Measurements from ENCODE around the gene ATP9A.
"Not testable (repeated sequence)": the region's sequence is repeated elsewhere in the genome, so short reads cannot be mapped to it uniquely, and the experiment has no call there.

The ATP9A gene

GRCh38 chr20:51752343-51752951 lies 15.7 kb downstream of the ATP9A start:
- no peak for DNase-seq

GRCh38 chr20:51750770-51751388 lies 17.3 kb downstream of the ATP9A start:
- DNase-seq: no peak

DNA sequence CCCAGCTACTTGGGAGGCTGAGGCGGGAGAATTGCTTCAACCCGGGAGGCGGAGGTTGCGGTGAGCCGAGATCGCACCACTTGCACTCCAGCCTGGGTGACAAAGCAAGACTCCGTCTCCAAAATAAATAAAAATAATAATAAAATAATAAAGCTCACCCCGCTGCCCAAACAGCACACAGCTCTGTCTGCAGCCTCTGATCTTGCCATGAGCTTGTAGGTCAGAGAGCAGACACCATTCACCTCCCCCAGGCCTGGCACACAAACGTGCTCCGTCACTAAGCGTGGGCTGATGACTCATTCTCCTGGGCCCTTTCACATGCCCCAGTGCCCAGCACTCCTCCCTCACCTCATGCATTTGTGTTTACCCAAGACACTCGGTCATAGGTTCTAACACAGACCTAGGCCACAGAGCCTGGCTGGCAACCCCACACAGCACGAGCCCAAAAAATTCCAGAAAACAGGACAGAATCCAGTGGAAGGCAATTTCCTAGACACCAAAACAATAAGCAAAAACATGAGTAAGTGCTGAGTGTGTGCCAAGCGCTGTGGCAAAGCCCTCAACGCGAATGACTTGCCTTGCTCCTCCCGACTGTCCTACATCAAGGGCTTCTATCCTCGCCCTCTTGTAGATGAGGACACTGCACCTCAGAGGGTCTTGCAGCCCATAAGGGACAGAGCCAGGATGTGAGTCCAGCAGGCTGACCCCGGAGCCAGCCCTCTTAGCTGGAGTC lies 18.0 kb downstream of the ATP9A start:
- DNase-seq: no peak

GRCh38 chr20:51749674-51750036 lies 18.5 kb downstream of the ATP9A start:
- DNase-seq: no peak

DNA sequence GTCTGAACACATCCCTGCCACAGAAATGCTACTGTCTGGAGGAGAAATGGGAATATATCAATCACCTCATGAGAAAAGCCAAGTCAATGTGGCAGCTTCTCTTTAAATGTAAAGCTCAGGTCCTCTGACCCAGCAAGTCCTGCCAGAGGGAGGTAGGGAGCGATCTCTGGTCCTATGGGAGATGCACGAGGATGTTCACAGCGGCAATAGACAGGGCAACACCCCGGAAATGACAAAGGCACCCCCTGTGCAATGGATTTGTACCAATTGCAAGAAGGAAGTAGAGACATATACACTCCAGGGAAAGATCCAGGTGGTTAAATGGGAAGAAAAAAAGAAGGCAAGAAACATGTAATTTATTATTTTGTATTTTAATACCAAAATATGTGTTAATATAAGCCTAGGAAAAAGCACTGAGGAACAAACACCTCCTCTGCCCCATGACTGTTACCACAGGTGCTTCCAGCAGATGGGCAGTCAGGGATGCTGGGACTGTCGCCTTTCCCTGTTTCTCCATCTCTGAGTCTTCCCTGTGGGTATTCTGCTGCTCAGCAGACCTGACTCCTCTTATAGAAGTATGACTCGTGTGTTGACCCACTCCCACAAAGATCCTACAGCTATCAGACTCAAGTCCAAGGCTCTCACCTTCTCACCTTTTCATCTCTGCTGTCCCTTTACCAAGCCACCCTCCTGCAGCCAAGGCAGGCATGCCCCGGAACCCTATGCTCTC lies 20.8 kb downstream of the ATP9A start:
- DNase-seq: no peak

GRCh38 chr20:51745804-51746203 lies 22.4 kb downstream of the ATP9A start:
- no peak for DNase-seq

DNA sequence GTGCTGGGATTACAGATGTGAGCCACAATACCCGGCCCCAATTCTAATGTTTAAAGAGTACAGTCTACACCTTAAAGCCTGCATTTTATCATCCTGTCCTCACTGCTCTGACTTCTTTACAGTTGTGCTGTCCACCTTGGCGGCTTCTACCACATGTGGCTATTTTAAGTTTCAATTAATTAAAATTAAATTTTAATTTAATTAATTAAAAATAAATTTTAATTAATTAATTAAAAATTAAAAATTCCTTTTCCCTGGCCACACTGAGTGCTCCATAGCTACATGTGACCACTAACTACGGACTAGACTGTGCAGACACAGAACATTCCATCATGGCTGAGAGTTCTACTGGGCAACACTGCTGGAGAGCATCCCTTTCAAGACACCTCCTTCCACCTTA lies 27.4 kb downstream of the ATP9A start:
- no peak for DNase-seq

- DNase-seq: not testable (repeated sequence)
These were observed 27.9 kb downstream of the ATP9A start for GRCh38 chr20:51740308-51740707.

- DNase-seq: no peak
These were observed 28.4 kb downstream of the ATP9A start for GRCh38 chr20:51739722-51740249.

DNA sequence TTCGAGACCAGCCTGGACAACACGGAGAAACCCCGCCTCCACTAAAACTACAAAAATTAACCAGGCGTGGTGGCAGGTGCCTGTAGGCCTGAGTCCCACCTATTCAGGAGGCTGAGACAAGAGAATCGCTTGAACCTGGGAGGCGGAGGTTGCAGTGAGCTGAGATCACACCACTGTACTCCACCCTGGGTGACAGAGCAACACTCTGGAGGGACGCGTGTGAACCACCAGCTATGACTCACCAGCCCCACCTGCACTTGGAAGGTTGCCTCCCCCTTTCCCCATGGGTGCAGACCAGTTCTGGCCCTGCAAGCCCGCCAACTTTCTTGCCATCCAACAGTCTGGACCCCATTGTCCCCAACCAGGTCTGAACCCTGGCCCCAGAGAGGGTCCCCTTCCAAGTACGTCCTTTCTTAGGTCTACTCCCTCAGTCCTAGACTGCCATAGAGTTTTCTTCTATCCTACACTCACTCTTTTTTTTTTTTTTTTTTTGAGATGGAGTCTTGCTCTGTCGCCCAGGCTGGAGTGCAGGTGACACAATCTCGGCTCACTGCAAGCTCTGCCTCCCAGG lies 29.2 kb downstream of the ATP9A start:
- DNase-seq: no peak

GRCh38 chr20:51738261-51738660 lies 29.9 kb downstream of the ATP9A start:
- not testable (repeated sequence) for DNase-seq

GRCh38 chr20:51736947-51737346 lies 31.2 kb downstream of the ATP9A start:
- no peak for DNase-seq

DNA sequence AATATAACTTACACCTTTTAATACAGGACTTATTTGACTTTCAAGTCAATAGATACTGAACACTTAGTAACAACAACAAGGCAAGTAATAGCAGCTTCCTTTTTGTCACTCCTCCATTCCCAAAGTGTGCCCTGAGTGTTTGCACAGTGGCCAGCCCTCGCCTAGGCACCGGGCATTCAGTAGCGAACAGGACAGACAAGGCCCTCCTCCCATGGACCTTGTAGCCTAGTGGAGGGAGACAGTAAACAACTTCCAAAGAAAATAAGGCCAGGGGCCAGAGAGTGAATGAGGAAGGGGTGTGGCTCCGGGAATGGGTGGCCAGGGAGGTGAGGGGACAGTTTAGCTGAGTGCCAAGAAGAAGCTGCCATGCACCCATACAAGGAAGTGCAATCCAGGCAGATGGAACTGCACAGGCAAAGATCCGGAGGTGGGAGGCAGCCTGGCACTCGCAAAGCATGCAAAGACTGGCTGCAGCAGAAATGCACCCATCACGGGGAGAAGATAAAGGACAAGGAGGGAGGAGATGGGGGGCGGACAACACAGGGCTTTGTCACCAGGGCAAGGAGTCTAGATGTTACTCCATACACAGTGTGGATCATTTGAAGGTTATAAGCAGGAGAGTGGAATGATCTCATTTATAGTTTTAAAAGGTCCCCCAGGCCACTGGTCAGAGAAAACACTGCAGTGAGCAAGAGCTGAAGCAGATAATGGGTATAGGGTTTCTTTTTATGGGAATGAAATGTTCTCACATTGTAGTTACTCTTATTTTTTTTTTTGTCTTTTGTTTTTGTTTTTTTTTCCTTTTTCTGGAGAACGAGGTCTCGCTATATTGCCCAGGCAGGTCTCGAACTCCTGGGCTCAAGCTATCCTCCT lies 32.2 kb downstream of the ATP9A start:
- DNase-seq: no peak

DNA sequence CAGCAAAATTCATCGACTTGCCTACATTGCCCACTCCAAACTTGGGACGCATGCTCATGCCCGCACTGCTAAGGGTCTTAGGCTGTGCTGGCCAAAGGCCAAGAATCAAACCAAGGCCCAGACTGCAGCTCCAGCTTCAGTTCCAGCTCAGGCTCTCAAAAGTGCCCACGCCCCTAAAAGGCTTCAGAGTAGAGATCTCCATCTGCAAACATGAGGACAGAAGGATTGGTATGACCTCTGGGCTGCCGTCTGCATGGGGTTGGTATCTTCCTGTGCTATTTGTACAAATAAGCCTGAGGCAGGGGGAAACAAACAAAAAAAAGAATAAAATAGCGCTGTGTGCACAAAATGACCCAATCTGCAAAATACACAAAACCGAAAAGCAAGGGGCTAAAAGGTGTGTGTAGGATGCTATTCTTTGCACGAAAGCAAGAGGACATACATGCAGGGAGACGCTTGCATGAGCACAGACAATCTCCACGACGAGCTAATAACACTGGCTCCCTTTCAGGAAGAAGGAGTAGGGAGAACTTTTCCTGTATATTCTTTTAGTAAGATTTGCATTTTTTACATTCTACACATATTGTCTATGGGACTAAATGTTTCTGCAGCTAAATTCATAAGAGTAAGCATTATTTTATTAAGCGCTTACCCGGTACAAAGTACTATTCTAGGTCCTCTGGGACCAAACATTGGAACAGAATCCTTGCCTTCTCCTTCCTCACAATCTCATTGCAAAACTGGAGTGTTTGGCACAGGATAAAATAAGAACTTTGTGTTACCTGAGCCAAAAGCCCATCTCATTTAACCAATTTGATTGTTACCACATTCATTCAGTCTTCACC lies 33.1 kb downstream of the ATP9A start:
- no peak for DNase-seq

GRCh38 chr20:51733070-51733469 lies 35.1 kb downstream of the ATP9A start:
- DNase-seq: no peak

DNA sequence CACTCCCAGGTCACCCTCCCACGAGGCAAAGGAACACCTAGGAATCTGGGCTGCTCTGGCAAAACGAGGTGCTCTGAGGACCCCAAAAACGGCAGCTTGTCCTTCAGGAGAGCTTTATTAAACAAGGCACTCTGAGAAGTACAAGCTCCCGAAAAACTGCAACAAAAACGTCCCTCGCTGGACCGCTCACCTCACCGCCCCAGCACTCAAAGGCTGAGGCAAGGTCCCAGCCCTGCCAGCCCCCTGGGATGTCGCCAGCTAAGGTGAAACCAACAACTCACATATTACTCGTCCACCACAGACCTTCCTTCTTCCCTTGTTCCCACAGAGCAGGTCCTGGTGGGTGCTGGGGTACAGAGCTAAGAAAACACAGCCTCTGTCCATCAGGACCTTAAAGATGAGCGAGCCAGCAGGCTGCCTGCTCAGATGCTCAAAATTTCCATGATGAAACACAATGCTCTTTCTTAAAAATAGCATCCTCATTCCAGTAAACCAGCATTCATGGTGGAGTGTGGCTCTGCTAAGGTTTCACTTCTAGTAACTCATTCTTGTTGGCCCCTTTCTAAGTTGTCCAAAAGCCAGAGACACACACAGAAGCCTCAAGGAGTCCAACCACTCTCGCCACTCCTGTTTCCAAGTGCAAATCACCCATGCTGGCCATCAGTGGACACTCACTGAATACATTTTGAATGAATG lies 35.9 kb downstream of the ATP9A start:
- no peak for DNase-seq

DNA sequence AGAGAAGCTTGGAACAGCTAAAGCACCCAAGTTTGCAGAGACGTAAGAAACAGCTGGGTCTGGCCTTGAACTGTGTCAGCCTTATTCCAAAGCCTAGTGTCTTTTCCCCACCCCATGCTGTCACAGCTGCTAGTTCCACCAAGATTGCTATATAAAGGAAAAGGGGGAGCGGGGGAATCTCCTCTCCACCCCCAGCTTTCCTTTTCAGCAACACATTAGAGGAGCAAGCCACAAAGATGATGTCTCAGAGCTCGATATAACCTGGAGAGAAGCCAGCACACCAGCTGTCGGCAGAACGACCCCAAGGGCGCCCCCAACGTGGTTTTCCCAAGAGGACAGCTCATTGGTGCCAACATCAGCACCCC lies 36.5 kb downstream of the ATP9A start:
- DNase-seq: no peak

GRCh38 chr20:51729771-51730170 lies 38.4 kb downstream of the ATP9A start:
- DNase-seq: no peak

DNA sequence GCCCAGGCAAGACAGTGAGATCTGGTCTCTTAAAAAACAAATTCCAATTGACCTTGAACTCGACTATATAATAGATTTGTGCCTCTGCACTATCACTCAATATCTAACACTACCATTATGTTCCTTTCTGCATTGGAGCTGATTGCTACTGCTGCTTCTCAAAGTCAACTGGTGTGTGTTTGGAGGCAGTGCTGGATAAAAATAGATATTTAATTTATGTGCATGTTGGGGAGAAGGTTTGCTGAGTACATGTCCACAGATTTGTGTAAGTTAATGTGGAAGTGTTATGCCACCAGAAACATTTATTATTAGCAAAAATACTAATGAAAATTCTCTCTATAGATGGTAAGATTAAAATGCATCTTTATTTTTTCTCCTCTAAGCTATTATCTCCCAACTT lies 39.5 kb downstream of the ATP9A start:
- no peak for DNase-seq

- no peak for DNase-seq
These were observed 40.3 kb downstream of the ATP9A start for GRCh38 chr20:51727872-51728271.
